HEK293 (cell line): ENCODE data around the gene AMBRA1.

Experiments
- CTCF ChIP-seq: fragments of 450-650 bp; formaldehyde crosslinking; IDR thresholded peaks from 2 replicates; pipeline ENCODE4 v1.5.1; 2016; ENCODE audit warnings: missing biosample characterization, missing genetic modification characterization
- ELK4 ChIP-seq: IDR thresholded peaks from 2 replicates; pipeline ENCODE4 v1.6.1; 2011; ENCODE audit warnings: mild to moderate bottlenecking, low read depth, low read length, borderline replicate concordance
- GLI4 ChIP-seq: fragments of 450-650 bp; formaldehyde crosslinking; IDR thresholded peaks from 2 replicates; pipeline ENCODE4 v1.5.1; 2016; ENCODE audit warnings: missing biosample characterization, missing genetic modification characterization
- REPIN1 ChIP-seq: fragments of 450-650 bp; formaldehyde crosslinking; IDR thresholded peaks from 2 replicates; pipeline ENCODE4 v1.5.1; 2017; ENCODE audit warnings: missing biosample characterization, missing genetic modification characterization, low read depth
- ZBTB10 ChIP-seq: fragments of 450-650 bp; formaldehyde crosslinking; IDR thresholded peaks from 2 replicates; pipeline ENCODE4 v1.5.1; 2016; ENCODE audit warnings: missing biosample characterization, missing genetic modification characterization
- ZFP37 ChIP-seq: fragments of 450-650 bp; formaldehyde crosslinking; IDR thresholded peaks from 2 replicates; pipeline ENCODE4 v1.5.1; 2016; ENCODE audit warnings: missing biosample characterization, missing genetic modification characterization
- ZFP69B ChIP-seq: fragments of 450-650 bp; formaldehyde crosslinking; IDR thresholded peaks from 2 replicates; pipeline ENCODE4 v1.5.1; 2016; ENCODE audit warnings: missing biosample characterization, missing genetic modification characterization
- ZNF157 ChIP-seq: fragments of 450-650 bp; formaldehyde crosslinking; IDR thresholded peaks from 2 replicates; pipeline ENCODE4 v1.5.1; 2016; ENCODE audit warnings: missing biosample characterization, missing genetic modification characterization
- ZNF169 ChIP-seq: fragments of 450-650 bp; formaldehyde crosslinking; IDR thresholded peaks from 2 replicates; pipeline ENCODE4 v1.5.1; 2016; ENCODE audit warnings: missing biosample characterization, missing genetic modification characterization
- ZNF341 ChIP-seq: fragments of 450-650 bp; formaldehyde crosslinking; IDR thresholded peaks from 2 replicates; pipeline ENCODE4; 2016; ENCODE audit warnings: low read depth, missing biosample characterization, missing genetic modification characterization
- ZNF398 ChIP-seq: fragments of 450-650 bp; formaldehyde crosslinking; IDR thresholded peaks from 2 replicates; pipeline ENCODE4 v1.5.1; 2017; ENCODE audit warnings: missing biosample characterization, missing genetic modification characterization
- ZNF776 ChIP-seq: fragments of 450-650 bp; formaldehyde crosslinking; IDR thresholded peaks from 2 replicates; pipeline ENCODE4 v1.5.0; 2017; ENCODE audit warnings: missing biosample characterization, missing genetic modification characterization, borderline replicate concordance

GRCh38 chr11:46633291-46634217, 39.7 kb upstream of the AMBRA1 start:
- TF ChIP-seq GLI4 (tag by site-specific recombination) (no peak), CTCF (tag by site-specific recombination) (no peak), REPIN1 (tag by site-specific recombination) (no peak), ZNF776 (tag by site-specific recombination) (no peak), ELK4 (no peak), ZBTB10 (tag by site-specific recombination) (no peak), ZNF341 (no peak), ZNF398 (tag by site-specific recombination) (no peak), ZNF169 (no peak), ZFP69B (tag by site-specific recombination) (no peak), ZNF157 (tag by site-specific recombination) (no peak), ZFP37 (tag by site-specific recombination) (no peak)
